ENCODE data around the gene PAH. TPM values are rescaled to one million over a fixed set of nuclear protein-coding genes. Genes with fewer than 3 reads are reported as not detected.

PAH gene
- total and polyA plus RNA-seq, 2 donors (not counting 3 experiments of a cell fraction or from before 2014, with no cell fraction given) = not detected

DNA sequence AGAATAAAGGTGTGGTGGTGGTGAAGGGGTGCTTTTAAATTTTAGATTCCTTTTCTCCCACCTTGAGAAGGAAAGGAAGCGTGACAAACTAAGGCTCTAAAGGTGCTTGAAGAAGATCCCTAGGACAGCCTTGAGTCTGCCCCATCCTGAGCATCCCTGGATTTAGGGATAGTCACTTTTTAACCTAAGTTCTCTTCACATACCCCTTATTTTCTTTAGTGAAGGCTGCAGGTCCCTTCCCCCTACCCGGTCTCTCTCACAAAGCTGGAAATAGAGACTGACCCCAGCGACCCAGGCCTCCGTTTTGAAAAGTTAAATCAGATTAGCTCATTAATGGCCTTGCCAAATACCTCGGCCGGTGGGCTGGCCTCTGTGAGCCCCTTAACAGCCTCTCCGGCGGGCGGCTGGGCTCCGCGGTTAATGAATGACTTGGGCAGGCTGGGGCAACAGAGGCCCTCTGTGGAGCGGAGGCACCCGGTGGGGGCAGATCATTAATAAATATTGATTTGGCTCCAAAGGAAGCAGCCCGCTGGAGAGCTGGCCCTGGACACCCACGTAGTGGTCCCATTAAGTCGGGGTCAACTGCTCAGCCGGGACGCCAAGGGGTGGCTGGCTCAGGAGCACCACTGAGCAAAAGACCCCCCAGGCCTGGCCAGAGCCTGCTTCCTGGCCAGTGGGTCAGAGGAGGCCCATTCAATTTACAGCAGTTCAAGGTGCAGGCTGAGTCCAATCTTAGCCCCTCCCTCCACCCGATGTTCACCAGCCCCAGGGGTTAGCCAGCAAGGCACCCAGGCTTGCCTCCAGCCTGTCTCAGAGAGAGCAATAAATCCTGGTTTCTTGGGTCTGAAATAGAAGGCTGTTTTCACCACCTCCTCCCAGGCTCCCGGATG, 31.8 kb downstream of the PAH start:
- no peaks in the 10 kb centered on the region for H3K79me2 ChIP-seq (ENCODE audit: control insufficient read depth, insufficient read depth, low read length)
- TF ChIP-seq POLR2A (IDR thresholded peaks at IDR 0.05; ENCODE audit: low read depth, low read length) (no peak), EZH2 (IDR thresholded peaks at IDR 0.05; ENCODE audit: borderline replicate concordance, low read depth, low read length, severe bottlenecking) (no peak), JUN (IDR thresholded peaks at IDR 0.05; ENCODE audit: borderline replicate concordance, insufficient read depth, insufficient read length, low read depth) (no peak), MYC (IDR thresholded peaks at IDR 0.05; ENCODE audit: low read depth, low read length) (no peak), POLR2AphosphoS5 (IDR thresholded peaks at IDR 0.05; ENCODE audit: insufficient read depth, low read depth, low read length) (no peak), FOS (IDR thresholded peaks at IDR 0.05; ENCODE audit: borderline replicate concordance, insufficient read depth, low read length) (no peak), GATA2 (IDR thresholded peaks at IDR 0.05; ENCODE audit: insufficient read depth, insufficient read length, low read depth, low read length) (no peak)
- TF ChIP-seq, protein P1, sequence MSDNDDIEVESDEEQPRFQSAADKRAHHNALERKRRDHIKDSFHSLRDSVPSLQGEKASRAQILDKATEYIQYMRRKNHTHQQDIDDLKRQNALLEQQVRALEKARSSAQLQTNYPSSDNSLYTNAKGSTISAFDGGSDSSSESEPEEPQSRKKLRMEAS (IDR thresholded peaks at IDR 0.05; ENCODE audit: insufficient read depth, insufficient read length) = no peak
- TF ChIP-seq, protein P2, sequence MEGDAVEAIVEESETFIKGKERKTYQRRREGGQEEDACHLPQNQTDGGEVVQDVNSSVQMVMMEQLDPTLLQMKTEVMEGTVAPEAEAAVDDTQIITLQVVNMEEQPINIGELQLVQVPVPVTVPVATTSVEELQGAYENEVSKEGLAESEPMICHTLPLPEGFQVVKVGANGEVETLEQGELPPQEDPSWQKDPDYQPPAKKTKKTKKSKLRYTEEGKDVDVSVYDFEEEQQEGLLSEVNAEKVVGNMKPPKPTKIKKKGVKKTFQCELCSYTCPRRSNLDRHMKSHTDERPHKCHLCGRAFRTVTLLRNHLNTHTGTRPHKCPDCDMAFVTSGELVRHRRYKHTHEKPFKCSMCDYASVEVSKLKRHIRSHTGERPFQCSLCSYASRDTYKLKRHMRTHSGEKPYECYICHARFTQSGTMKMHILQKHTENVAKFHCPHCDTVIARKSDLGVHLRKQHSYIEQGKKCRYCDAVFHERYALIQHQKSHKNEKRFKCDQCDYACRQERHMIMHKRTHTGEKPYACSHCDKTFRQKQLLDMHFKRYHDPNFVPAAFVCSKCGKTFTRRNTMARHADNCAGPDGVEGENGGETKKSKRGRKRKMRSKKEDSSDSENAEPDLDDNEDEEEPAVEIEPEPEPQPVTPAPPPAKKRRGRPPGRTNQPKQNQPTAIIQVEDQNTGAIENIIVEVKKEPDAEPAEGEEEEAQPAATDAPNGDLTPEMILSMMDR (IDR thresholded peaks at IDR 0.05; ENCODE audit: extremely low read depth in 1 of 2, insufficient read depth in 1 of 2, low read depth in 1 of 2, low read length in 2 of 2) = no peak

More for the DNA sequence above, 31.8 kb downstream of the PAH start:
- no peaks in the 10 kb centered on the region for H3K27me3 ChIP-seq (ENCODE audit: control insufficient read depth in 2 of 2, insufficient read depth in 2 of 2, low read length in 2 of 2)
- no peaks in the 10 kb centered on the region for H3K36me3 ChIP-seq (ENCODE audit: control insufficient read depth in 2 of 2, extremely low read depth in 1 of 2, insufficient read depth in 2 of 2, low read length in 2 of 2)
- H3K27ac ChIP-seq (ENCODE audit: insufficient read depth, low read depth, low read length) = no peak overlapping the region
- no TSS peak for BruUV-seq (replicated peaks)
- H3K9ac ChIP-seq (replicated peaks; ENCODE audit: extremely low read depth, insufficient read depth, low read length) = no peak overlapping the region
- H4K20me1 ChIP-seq (replicated peaks; ENCODE audit: control insufficient read depth, extremely low read depth, insufficient read depth, low read length) = no peaks in the 10 kb centered on the region
- intact Hi-C loops (cut with micrococcal nuclease) = no loop called here
- FAIRE-seq (no peak), DNase-seq (ENCODE audit: low read depth, low spot score) (no peak)
- dilution Hi-C loops (cut with MboI; ENCODE audit: extremely low pct_ligation_motif_present, low sequenced_read_pairs) = no loop called here
- no peaks in the 10 kb centered on the region for H3K4me1 ChIP-seq (ENCODE audit: control insufficient read depth, extremely low read depth, insufficient read depth, low read length)
- no peak overlapping the region for H2AFZ ChIP-seq (ENCODE audit: low read depth, low read length)
- POLR2A ChIA-PET = no interaction called here
- CTCF ChIA-PET = no interaction called here
- no peaks in the 10 kb centered on the region for H3K9me1 ChIP-seq (replicated peaks; ENCODE audit: control insufficient read depth, extremely low read depth, insufficient read depth, low read length)
- H3K4me2 ChIP-seq (ENCODE audit: insufficient read depth, low read length) = no peak overlapping the region
- H3K4me3 ChIP-seq (replicated peaks in 1 of 3; ENCODE audit: insufficient read depth in 1 of 3, low read depth in 1 of 3, low read length in 3 of 3) = no peak overlapping the region
- H3K9me3 ChIP-seq (replicated peaks; ENCODE audit: control insufficient read depth, insufficient read depth, low read length) = no peaks in the 10 kb centered on the region

All from endothelial cell of umbilical vein (primary cell).